HG03039 (cell line): ENCODE results near the gene ISM2.
"Not testable (repeated sequence)": the region's sequence is repeated elsewhere in the genome, so short reads cannot be mapped to it uniquely, and the experiment has no call there.

Experiments used
- ATAC-seq: cut with Tn5 transposase; IDR thresholded peaks from one replicate; pipeline ENCODE4 v1.9.1; 2021; ENCODE audit warnings: mild to moderate bottlenecking, moderate library complexity; ENCODE audit not compliant: unreplicated experiment

ISM2 gene

GRCh38 chr14:77498120-77498979 is at the start of gene ISM2:
TSS of gene ISM2 (minus strand) at chr14:77498816. CDS start at chr14:77498793, 23 bp downstream.
- ATAC-seq = peak; percentile 55

DNA sequence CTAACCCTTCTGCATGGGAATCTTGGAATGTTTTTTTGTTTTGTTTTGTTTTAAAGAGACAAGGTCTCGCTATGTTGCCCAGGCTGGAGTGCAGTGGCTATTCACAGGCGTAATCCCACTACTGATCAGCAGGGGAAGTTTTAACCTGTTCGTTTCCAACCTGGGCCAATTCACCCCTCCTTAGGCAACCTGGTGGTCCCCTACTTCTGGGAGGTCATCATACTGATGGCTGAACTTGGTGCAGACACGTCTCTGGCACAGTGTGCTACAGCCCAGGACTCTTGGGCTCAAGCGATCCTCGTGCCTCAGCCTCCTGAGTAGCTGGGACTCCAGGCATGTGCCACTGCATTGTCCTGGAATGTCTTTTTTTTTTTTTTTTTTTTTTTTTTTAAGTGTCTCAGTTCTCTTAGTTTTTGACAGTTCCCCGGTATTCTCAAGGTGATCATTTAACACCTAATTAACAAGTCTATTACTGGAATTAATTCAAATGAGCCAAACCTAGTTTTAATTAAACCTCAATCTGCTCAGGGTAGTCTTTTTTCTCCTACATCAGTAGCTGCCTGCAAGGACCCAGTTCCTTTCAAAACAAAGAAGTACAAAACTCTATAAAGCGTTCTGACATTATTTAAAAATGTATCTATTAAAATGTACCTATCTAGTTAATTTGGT is 49.0 kb upstream of the ISM2 start:
- ATAC-seq = no peak

- not testable (repeated sequence) for ATAC-seq
Measured at GRCh38 chr14:77545171-77545570, 46.6 kb upstream of the ISM2 start.

DNA sequence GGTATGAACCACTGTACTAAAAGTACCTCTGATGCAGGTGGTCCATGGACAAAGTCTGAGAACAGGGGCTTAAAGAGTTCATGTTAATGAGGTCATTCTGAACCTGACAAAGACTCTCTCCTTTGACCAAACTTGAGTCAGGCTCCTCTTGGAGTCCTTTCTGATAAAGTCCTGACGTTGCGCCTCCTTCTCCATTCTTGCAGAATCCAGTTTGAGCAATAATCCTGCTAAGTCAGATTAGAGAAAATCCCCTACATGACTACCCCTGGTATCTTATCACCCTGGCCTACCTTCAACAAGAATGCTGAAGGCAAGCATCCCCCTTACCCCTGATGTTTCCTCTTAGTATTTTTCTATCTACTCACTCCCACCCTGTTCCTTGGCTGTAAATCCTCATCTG is 46.0 kb upstream of the ISM2 start:
- no peak for ATAC-seq

DNA sequence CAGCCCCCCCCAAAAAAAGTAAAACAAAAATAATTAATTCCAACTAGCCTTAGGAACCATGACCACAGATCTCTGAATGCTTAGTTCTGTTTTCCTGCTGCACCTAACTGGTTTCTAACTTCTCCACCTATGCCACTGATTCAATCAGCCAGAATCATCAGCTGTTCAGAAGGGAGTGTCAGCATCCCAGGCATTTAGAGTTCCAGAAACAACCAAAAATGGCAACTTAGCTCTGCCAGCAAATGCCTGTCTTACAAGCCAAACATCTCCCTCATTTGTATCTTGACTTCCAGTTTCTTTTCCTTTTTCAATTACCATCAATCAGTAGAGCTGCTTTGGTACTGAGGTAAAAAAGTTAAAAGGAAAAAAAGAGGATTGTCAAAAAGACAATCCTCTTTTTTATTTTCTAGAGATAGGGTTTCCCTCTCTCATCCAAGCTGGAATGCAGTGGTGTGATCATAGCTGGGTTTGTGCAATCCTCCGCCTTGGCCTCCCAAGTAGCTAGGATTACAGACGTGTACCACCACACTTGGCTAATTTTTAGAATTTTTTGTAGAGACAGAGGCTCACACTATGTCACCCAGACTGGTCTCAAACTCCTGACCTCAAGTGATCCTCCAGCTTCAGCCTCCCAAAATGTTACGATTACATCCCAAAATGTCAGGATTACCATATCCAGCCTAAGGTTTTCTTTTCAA is 45.2 kb upstream of the ISM2 start:
- ATAC-seq = no peak

- ATAC-seq = no peak
Measured at GRCh38 chr14:77543240-77543551, 44.6 kb upstream of the ISM2 start.

DNA sequence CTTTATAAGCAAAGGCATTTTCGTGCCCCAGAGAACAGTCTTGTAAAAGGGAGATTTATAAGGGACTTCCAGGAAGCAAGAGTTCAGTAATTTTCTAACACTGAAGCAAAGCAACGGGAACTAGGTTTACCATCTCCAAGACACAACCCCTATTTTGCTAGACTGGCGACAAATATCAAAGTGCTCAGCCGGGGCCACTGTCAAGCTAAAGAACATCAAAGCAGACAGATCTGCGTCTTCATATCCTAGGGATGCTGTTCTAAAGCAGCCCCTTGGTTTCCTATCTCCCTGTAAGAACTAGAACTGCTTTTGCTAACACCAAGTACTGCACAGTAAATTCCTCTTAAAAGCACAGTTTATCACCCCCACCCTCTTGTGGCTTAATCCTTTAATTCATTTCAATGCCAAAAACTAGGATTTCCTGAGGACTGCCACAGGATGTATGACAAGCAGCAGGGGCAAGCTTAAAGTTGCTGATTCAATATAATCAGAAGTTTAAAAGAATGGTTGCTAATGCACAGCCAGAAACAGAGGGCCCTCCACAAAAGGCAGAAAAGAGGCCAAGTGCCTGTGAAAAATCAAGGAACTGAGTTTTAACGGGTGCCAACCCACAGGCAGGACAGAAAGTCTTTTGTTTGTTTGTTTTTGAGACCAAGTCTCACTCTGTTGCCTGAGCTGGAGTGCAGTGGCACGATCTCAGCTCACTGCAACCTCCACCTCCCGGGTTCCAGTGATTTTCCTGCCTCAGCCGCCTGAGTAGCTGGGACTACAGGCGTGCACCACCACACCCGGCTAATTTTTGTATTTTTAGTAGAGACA is 44.0 kb upstream of the ISM2 start:
- ATAC-seq = no peak

GRCh38 chr14:77541905-77542304 is 43.3 kb upstream of the ISM2 start:
- no peak for ATAC-seq

GRCh38 chr14:77536951-77537350 is 38.3 kb upstream of the ISM2 start:
- not testable (repeated sequence) for ATAC-seq

- ATAC-seq = no peak
Measured at GRCh38 chr14:77531071-77531470, 32.5 kb upstream of the ISM2 start.

GRCh38 chr14:77529963-77530362 is 31.3 kb upstream of the ISM2 start:
- ATAC-seq = no peak

GRCh38 chr14:77529213-77529612 is 30.6 kb upstream of the ISM2 start:
- no peak for ATAC-seq

- not testable (repeated sequence) for ATAC-seq
Measured at GRCh38 chr14:77528701-77529100, 30.1 kb upstream of the ISM2 start.

- no peak for ATAC-seq
Measured at GRCh38 chr14:77526266-77526665, 27.6 kb upstream of the ISM2 start.

DNA sequence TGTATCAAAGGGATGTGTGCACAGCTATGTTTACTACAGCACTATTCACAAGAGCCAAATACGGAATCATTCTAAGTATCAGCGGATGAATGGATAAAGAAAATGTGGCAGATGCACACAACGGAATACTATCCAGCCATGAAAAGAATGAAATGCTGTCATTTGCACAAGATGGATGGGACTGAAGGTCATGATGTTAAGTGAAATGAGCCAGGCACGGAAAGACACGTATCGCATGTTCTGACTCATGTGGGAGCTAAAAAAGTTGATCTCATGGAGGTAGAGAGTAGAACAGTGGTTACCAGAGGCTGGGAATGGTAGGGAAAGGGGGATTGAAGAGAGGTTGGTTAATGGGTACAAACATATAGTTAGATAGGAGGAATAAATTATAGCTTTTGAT is 25.9 kb upstream of the ISM2 start:
- no peak for ATAC-seq

- no peak for ATAC-seq
Measured at GRCh38 chr14:77523109-77523508, 24.5 kb upstream of the ISM2 start.

- ATAC-seq = no peak
Measured at GRCh38 chr14:77520555-77520954, 21.9 kb upstream of the ISM2 start.

GRCh38 chr14:77516126-77516525 is 17.5 kb upstream of the ISM2 start:
- no peak for ATAC-seq

DNA sequence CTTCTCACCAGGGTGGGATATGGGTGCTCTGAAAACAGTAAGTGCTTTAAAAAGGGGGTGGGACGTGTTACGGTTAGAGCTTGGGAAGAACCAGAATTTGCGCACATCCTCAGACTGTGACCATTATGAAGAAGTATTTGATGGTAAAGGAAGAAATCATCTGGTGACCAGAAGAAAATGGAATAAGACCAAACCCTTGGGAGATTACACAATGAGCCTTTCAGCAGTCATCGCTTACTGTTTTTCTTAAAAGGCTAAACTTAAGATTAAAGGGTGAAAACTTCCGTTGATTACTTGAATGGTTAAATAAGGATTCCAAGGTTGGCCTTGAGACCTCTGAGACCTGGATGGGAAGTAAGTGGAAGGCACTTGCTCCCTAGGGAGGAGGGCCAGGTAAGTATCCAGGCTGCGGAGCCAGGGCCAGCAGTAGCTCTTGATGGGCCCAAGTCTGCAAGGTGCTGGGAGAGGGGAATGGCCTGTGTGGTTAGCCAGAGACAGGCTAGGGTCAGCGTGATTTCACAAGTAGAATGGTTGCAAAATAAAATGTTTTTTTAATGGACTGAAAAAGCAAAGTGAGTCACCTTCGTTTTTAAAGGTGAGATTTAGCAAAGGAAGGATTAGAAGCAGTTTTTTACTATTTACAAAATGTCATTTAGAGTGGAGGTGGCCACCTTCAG is 13.0 kb upstream of the ISM2 start:
- ATAC-seq = no peak

DNA sequence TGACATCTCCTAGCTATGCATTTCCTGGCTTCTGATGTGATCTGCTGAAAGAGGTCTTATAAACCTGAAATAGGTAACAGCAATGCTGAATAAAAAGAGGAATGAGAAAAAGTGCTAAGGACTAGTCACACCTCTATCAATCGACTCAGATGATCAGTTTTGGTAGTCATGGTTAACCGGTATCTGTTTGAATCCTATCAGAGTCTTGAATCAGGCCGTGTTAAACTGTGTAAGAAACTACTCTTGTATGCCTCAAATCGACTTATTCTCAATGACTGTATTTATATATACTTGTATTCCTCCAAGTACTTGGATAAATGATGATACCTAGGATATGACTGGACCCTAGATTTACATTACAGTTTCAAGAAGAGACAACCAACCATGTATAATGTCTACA is 10.8 kb upstream of the ISM2 start:
- no peak for ATAC-seq
